HepG2 (cell line): Measurements from ENCODE around the gene SLC7A10. TPM values are rescaled to one million over a fixed set of nuclear protein-coding genes. Genes with fewer than 3 reads are reported as not detected.

Experiments
- CBFB ChIP-seq: sonication (generic); formaldehyde crosslinking; IDR thresholded peaks from 2 replicates; pipeline ENCODE4 v1.4.0; 2020; ENCODE audit warnings: missing genetic modification reagents
- PPARG ChIP-seq: conservative IDR thresholded peaks from 2 replicates; pipeline ENCODE4 v1.6.1; 2016; ENCODE audit warnings: missing biosample characterization, missing genetic modification reagents
- SOX6 ChIP-seq, 2 experiments: fragments of 450-650 bp in 1 of 2; sonication (generic) in 1 of 2; formaldehyde crosslinking in 1 of 2; IDR thresholded peaks; 2 replicates each; pipeline versions ENCODE4 v1.4.0 to v1.6.1; 2017 to 2020; ENCODE audit warnings: antibody characterized with exemption in 1 of 2, mild to moderate bottlenecking in 1 of 2, missing genetic modification reagents in 1 of 2
- SUZ12 ChIP-seq: fragments of 150-350 bp; IDR thresholded peaks from 2 replicates; pipeline ENCODE4 v1.6.1; 2014; ENCODE audit warnings: low read depth, low read length
- ZBTB7B ChIP-seq: sonication (generic); formaldehyde crosslinking; IDR thresholded peaks from 2 replicates; pipeline ENCODE4 v1.4.0; 2020; ENCODE audit warnings: missing genetic modification reagents
- polyA plus RNA-seq, 8 experiments: library from polyadenylated mRNA; depleted of rRNA in 3 of 8; stranded (reverse) in 7 of 8; unstranded in 1 of 8; fragments of >200 nt; fragmentation: Illumina TruSeq in 4 of 8; extraction: Trizol in 4 of 8; gene quantifications; 2 replicates each; pipeline versions ENCODE4 v1.2.1 to v1.2.3, GENCODE V29; 2011 to 2016; ENCODE audit warnings: low read depth in 4 of 8, missing spikeins in 1 of 8, mixed read lengths in 1 of 8; ENCODE audit not compliant: insufficient read depth in 1 of 8
- total RNA-seq, 5 experiments: library from RNA; depleted of rRNA; stranded (reverse); fragments of >200 nt; fragmentation: Illumina TruSeq; extraction: Trizol; gene quantifications; 2 replicates each; pipeline ENCODE4 v1.2.3, GENCODE V29; 2016; ENCODE audit warnings: low read depth in 1 of 5
- TF ChIP-seq, protein P1 (sequence below): sonication (generic); formaldehyde crosslinking; IDR thresholded peaks from 2 replicates; pipeline ENCODE4 v1.5.1; 2020; ENCODE audit warnings: missing genetic modification reagents, mild to moderate bottlenecking, borderline replicate concordance
- TF ChIP-seq, protein P2 (sequence below): sonication (generic); formaldehyde crosslinking; IDR thresholded peaks from 2 replicates; pipeline ENCODE4 v1.9.0; 2022; ENCODE audit warnings: missing genetic modification reagents, mild to moderate bottlenecking, borderline replicate concordance
- TF ChIP-seq, protein P3 (sequence below): sonication (generic); formaldehyde crosslinking; IDR thresholded peaks from 2 replicates; pipeline ENCODE4 v1.5.1; 2020; ENCODE audit warnings: mild to moderate bottlenecking, missing genetic modification reagents, moderate library complexity
- TF ChIP-seq, protein P4 (sequence below): sonication (generic); formaldehyde crosslinking; IDR thresholded peaks from 2 replicates; pipeline ENCODE4 v1.4.0; 2020; ENCODE audit warnings: mild to moderate bottlenecking, missing genetic modification reagents

SLC7A10 gene
- total and polyA plus RNA-seq, 2 of the 13 experiments (the other 11 are each of a cell fraction or from before 2014, with no cell fraction given), result 1.1 to 2.2 TPM

DNA sequence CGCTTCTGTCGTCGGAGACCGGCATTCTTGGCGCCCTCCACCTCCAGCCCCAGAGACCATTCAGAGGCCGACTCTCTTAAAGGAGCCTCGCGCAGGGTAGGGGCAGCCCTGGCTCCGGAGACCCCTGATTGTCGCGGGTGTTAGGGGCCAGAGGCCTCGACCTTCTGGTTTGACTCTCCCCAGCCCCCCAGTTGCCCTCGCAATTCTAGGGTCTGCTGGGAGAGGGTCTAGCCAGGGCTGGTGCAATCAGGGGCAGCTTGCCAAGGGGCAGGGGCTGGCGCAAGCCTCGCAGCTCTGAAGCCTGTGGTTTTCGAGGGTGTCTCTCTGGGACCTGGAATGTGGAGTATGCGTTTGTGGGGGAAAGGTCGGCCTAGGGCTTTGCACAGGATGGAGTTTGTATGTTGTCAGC is 1.6 kb upstream of the SLC7A10 start (continued):
- TF ChIP-seq CBFB (peak; percentile 77), ZBTB7B (CRISPR knock-in tag) (peak; percentile 34; the same call in 1 of the 2 replicates), PPARG (CRISPR knock-in tag) (peak; percentile 94), SUZ12 (no peak), SOX6 (IDR thresholded peaks at IDR 0.05) (no peak), SOX6 (CRISPR knock-in tag; IDR thresholded peaks at IDR 0.05) (0 out of 2 replicates have a peak, but pooled peaks have one; percentile 15)
- TF ChIP-seq, protein P1, sequence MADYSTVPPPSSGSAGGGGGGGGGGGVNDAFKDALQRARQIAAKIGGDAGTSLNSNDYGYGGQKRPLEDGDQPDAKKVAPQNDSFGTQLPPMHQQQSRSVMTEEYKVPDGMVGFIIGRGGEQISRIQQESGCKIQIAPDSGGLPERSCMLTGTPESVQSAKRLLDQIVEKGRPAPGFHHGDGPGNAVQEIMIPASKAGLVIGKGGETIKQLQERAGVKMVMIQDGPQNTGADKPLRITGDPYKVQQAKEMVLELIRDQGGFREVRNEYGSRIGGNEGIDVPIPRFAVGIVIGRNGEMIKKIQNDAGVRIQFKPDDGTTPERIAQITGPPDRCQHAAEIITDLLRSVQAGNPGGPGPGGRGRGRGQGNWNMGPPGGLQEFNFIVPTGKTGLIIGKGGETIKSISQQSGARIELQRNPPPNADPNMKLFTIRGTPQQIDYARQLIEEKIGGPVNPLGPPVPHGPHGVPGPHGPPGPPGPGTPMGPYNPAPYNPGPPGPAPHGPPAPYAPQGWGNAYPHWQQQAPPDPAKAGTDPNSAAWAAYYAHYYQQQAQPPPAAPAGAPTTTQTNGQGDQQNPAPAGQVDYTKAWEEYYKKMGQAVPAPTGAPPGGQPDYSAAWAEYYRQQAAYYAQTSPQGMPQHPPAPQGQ (CRISPR knock-in tag), result no peak
- TF ChIP-seq, protein P2, sequence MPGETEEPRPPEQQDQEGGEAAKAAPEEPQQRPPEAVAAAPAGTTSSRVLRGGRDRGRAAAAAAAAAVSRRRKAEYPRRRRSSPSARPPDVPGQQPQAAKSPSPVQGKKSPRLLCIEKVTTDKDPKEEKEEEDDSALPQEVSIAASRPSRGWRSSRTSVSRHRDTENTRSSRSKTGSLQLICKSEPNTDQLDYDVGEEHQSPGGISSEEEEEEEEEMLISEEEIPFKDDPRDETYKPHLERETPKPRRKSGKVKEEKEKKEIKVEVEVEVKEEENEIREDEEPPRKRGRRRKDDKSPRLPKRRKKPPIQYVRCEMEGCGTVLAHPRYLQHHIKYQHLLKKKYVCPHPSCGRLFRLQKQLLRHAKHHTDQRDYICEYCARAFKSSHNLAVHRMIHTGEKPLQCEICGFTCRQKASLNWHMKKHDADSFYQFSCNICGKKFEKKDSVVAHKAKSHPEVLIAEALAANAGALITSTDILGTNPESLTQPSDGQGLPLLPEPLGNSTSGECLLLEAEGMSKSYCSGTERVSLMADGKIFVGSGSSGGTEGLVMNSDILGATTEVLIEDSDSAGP (CRISPR knock-in tag), result peak; percentile 92
- TF ChIP-seq, protein P3, sequence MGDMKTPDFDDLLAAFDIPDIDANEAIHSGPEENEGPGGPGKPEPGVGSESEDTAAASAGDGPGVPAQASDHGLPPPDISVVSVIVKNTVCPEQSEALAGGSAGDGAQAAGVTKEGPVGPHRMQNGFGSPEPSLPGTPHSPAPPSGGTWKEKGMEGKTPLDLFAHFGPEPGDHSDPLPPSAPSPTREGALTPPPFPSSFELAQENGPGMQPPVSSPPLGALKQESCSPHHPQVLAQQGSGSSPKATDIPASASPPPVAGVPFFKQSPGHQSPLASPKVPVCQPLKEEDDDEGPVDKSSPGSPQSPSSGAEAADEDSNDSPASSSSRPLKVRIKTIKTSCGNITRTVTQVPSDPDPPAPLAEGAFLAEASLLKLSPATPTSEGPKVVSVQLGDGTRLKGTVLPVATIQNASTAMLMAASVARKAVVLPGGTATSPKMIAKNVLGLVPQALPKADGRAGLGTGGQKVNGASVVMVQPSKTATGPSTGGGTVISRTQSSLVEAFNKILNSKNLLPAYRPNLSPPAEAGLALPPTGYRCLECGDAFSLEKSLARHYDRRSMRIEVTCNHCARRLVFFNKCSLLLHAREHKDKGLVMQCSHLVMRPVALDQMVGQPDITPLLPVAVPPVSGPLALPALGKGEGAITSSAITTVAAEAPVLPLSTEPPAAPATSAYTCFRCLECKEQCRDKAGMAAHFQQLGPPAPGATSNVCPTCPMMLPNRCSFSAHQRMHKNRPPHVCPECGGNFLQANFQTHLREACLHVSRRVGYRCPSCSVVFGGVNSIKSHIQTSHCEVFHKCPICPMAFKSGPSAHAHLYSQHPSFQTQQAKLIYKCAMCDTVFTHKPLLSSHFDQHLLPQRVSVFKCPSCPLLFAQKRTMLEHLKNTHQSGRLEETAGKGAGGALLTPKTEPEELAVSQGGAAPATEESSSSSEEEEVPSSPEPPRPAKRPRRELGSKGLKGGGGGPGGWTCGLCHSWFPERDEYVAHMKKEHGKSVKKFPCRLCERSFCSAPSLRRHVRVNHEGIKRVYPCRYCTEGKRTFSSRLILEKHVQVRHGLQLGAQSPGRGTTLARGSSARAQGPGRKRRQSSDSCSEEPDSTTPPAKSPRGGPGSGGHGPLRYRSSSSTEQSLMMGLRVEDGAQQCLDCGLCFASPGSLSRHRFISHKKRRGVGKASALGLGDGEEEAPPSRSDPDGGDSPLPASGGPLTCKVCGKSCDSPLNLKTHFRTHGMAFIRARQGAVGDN (CRISPR knock-in tag), result peak; percentile 33; the same call in 1 of the 2 replicates
- TF ChIP-seq, protein P4, sequence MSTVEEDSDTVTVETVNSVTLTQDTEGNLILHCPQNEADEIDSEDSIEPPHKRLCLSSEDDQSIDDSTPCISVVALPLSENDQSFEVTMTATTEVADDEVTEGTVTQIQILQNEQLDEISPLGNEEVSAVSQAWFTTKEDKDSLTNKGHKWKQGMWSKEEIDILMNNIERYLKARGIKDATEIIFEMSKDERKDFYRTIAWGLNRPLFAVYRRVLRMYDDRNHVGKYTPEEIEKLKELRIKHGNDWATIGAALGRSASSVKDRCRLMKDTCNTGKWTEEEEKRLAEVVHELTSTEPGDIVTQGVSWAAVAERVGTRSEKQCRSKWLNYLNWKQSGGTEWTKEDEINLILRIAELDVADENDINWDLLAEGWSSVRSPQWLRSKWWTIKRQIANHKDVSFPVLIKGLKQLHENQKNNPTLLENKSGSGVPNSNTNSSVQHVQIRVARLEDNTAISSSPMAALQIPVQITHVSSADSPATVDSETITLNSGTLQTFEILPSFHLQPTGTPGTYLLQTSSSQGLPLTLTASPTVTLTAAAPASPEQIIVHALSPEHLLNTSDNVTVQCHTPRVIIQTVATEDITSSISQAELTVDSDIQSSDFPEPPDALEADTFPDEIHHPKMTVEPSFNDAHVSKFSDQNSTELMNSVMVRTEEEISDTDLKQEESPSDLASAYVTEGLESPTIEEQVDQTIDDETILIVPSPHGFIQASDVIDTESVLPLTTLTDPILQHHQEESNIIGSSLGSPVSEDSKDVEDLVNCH, result no peak
- TF ChIP-seq, all 625 proteins: peak for 21
